HG02588 (cell line): Measurements from ENCODE around the gene CIAO1.
A peak's percentile ranks its signal among the peaks of the same experiment; 100 is the strongest.
"Not testable (repeated sequence)": the region's sequence is repeated elsewhere in the genome, so short reads cannot be mapped to it uniquely, and the experiment has no call there.

Source experiments
- ATAC-seq: cut with Tn5 transposase; IDR thresholded peaks from one replicate; pipeline ENCODE4 v1.9.1; 2021; ENCODE audit warnings: mild to moderate bottlenecking, moderate library complexity; ENCODE audit not compliant: unreplicated experiment

The CIAO1 gene

DNA sequence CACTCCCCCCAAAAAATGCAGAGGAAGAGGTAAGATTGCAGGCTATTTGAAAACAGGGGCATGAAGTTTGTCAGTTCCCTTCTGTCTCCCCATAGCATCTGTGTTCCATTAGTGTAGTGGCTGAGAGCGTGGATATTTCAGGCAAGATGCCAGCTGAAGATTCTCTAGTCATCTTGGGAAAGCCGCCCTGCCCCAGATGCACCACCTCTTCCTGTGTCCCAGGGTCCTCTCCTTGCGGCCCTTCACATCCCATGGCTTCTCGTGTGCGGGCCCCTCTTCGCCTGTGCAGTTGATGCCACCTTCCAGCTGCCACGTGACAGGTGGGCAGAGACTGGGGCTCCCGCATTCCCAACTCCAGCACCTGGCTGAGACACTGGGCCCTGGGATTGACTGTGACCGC, 16.4 kb upstream of the CIAO1 start:
- no peak for ATAC-seq

DNA sequence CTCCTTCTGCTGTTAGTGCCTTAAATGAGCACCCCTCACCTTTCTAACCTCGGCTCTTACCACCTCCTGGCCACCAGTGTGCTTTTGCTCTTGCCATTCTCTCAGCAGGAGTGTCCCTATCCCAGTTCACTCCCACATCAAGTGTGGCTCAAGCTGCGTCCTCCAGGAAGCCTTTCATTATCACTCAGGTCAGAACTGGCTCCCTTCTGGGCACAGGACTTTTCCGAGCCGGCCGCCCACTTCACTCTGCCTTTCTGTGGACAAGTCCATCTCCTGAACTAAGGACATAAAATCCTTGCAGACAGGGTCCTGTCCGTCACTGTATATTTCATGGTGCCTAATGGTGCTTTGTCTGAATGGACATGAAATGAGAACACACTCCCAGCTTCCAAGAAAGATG, 15.8 kb upstream of the CIAO1 start:
- no peak for ATAC-seq

DNA sequence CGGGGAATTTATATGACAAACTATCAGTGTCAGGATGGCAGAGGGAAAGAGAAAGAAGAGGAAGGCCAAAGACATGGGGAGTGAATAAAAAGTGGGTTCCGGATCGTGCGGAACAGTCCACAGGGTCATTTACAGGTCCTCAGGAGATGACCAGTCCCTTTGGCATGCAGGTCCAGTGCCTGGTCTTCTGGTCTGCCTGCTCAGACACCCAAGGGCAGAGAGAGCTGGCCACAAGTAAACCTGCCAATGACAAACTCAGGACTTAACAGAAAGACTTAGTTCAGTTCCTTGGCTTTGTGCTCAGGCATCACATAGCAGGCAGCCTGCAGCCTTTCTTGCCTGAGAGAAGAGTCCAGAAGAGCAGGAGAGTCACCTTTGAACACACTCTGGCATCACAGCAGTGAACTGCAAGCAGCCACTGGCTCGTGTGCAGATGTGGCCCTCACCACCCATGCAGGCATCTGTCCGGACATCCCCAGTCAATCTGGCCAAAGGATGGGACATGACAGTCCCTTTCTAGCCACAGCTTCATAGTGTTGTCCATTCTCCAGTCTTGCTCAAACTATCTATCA, 14.2 kb upstream of the CIAO1 start:
- no peak for ATAC-seq

DNA sequence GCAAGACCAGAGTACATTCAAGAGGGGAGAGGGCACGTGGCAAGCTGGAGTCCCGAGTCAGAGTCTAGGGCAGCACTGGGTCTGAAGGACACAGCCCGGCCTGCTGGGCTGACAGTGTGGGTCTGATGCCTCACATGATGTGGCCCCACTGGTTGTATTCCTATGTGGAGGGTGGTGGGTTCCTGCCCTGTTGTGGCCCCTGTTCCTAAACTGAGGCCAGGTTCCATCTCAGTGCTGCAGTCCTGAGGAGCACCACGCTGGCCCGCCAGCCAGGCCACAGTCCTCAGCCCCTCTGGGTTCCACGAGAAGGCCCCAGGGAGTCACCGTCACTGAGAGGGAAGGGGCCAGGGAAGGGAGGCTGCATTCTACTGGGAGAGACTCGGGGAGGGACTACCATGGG, 13.5 kb upstream of the CIAO1 start:
- no peak for ATAC-seq

DNA sequence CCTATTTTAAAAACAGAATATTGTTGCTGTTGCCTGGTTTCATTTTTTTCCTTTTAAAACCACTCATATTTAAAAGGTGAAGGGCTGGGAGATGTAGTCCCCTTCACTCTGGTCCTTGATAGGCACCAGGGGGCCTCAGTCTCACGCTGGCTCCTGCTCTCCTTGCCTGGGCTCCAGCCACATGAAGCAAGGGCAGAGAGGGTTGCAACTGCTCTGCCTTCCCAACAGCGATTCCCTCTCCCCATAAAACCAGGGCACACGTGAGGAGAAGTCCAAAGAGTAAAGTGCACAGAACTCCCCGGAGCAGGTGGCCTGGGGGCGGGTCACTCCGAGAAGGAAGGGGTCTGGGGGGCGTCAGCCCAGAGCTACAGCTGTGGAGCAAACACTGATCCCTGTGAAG, 13.0 kb upstream of the CIAO1 start:
- ATAC-seq: no peak

DNA sequence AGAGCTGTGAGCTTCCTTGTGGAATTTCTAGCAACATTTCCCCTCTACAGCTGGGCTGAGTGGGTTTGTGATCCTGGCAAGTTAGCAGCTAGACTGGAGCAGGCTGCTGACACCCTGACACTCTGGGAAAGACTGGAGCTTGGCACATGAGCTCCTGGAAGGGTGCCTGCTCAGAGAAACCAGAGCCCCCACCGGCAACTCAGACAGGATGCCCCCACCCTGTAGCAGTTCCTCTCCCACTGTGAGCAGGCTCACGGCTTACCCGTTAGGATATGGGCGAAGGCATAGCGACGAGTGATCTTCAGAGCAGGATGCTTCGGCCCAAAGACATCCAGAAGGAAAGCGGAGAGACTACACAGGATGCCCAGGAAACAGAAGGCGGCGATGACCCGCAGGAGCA, 11.5 kb upstream of the CIAO1 start:
- ATAC-seq: no peak

DNA sequence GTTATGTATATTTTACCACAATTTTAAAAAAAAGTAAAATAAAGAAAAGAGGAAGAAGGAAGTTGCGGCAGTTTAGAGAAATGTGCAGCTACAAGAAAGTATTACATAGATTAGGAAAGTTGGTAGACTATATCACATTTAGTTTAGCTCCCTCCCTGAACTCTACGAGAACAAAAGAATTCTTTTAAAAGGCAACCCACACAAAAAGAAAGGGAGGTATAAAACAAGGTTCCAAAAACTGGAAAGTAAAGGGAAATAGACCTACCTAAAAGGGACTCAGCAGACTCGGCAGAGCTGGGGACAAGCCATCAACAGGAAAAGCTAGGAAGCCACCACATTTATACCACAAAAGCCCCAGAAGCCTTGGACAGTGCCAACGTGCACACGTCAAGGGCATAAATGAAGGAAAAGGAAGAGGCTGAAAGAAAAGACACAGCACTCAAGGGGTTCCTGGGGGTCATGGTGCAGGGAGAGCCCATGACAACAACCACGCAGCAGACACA, 9.4 kb upstream of the CIAO1 start:
- ATAC-seq: no peak

DNA sequence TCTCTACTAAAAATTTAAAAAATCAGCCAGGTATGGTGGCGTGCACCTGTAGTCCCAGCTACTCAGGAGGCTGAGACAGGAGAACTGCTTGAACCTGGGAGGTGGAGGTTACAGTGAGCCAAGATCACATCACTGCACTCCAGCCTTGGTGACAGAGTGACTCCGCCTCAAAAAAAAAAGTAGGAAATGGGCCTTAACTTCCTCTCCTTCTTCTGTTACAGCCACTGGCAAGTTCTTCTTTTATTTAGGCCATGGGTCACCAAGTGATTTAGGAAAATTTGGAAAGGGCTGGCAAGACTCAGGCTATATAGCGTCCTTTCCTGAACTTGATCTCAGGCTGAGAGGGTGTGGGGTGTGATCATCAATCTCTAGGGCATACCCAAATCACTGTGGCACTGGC, 8.3 kb upstream of the CIAO1 start:
- not testable (repeated sequence) for ATAC-seq

DNA sequence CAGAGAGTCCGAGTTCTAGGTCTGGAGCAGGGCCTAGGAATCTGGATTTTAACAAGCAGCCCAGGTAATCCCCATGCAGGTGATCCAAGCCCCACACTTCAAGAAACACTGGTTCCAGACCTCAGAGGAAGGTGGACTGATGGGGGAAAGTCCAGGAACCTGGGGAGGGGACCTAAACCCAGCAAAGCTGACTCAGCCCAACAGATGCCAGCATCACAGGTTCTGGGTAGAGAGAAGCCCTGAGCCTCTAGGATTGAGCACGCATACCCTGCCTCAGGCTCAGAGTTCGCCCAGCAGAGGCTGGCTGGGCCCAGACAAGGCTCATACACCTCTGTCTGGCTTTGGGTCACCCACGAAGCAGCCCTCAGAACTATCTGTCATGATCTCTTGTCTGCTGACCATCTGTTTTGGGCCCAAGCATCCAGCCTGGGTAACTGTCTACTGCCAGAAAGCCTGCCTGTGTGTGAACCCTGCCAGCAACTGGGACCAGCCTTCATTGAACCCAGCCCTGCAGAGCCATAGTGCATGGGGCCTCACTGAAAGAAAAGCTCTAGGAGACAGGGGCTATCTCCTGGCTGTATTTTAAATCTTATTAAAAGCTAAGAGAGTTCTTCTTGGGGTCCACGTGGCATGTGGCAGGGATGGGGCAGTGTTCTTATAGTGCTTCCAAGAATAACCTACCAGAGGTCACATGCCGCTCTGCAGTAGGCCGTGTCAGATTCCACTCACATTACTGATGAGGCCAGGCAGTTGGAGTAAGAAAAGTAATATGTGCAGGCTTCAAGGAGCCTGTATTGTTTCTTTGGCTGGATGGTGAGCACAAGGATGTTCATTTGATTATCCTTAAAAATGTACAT, 7.6 kb upstream of the CIAO1 start:
- no peak for ATAC-seq

DNA sequence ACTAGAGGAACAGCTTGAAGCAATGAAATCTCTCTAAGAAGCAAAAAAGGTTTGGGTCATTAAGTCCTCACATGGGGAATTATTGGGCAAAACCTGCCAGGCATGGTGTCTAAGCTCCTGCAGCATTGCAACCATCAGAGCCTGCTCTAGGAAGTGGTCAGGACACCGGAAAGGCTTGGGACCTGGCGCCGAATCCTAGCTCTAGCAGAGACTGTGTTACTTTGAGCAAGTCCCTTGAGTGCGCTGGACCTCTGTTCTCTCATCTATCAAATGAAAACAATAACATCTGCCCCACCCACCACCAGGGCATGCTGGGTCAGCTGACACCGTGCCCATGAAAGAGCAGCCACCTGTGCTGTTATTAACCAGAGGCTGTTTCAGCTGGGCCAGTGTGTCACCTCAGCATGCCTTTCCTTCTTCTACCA, 6.5 kb upstream of the CIAO1 start:
- ATAC-seq: no peak

DNA sequence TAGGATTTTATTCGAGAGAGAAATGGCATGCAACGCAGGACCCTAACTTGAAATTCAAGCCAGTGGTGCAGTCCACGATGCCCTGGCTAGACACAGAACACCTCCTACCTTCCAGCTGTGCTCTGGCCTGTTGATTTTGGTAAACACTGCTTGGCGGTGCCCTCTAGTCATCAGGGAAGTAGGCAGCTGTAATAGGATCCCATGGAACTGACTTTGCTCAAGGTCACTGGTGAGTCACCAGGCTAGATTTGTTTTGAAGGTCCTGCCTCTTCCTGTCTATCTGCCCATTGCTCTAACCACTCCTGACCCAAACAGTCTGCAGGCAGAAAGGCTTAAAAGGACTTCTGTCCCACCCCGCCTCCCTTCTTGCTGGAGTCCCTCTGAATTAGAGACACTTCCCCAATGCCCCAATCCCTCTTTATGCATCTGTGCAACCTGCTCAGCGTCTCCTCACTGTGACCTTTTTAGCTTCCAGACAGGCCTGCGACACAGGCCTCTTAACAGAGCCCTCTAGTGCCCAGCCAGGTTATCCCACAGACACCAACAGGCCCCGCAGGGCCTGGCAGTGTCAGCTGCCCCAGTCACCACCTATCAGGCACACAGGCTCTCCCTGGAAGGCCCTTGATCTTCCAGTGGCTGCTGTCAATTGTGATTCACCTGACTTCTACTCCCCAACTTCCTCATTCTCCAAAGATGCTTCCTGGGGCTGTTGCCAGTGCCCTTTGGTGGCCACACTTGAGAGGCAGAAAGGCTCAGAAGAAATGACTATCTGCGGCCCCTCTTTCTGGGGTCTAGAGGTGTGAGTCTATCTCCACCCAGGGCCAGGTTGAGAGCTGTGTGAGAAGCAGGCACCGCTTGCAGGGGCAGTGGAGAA, 5.4 kb upstream of the CIAO1 start:
- ATAC-seq: no peak

DNA sequence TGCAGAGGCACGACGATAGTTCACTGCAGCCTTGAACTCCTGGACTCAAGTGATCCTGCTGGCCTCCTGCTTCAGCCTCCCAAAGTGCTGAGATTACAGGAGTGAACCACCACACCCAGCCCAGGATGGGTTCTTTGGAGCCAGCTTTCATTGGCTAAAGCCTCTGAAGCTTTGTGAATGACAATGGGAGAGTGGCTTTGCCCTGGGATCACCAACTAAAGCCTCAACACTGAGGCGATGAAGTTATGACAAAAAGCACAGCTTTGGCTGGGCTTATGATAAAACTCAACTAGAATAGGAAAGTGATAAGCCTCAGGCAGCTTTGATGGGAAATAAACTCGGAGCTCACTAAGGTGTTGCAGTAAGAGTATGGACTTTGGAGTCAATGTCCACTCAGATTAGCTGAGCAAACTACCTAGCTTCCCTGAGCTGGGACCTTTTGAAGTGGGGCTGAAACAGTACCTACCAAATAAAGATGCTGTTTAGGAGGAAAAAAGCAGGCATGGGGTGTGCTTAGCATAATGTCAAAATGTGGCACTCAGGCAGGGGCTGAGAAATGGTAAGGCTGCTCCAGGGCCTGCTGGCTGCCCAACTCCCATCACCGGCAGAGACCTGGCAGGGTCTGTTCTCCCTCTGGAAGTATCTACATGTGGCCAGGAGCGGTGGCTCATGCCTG, 4.6 kb upstream of the CIAO1 start:
- no peak for ATAC-seq

DNA sequence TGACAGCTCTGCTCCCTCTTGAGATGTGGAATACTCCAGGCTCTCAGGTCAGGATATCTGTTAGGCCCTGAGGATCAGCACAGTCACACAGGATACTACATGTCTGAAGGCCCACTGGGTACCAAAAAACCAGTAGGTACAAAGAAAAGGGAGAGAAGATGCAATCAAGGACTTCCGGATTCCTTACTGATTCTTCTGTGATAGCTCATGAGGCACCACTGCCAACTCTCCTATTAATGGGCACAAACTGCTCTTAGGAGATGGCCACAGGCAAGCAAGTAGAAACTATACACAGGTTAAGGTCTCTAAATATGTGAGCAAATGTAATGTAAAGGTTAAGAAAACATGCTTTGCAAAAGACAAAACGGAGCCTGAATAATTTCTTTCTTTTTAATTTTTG, 3.7 kb upstream of the CIAO1 start:
- no peak for ATAC-seq

DNA sequence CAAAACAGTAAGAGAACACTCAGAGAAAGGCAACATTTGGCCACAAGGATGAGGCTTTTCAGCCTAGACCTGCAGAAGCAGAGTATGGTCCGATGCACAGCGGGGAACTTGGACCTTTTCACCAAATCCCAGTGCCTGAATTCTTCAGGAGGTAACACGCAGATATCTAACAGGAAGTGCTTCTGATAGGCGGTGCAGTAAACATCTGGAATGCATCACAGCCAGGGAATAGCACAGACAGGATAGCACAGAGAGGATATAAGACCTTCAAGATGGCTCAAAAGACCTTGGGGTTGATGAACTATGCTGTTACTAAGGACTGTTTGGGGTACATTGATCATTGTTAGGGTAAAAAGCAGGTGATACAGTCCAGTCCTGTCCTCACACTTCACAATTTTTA, 1.9 kb upstream of the CIAO1 start:
- no peak for ATAC-seq

DNA sequence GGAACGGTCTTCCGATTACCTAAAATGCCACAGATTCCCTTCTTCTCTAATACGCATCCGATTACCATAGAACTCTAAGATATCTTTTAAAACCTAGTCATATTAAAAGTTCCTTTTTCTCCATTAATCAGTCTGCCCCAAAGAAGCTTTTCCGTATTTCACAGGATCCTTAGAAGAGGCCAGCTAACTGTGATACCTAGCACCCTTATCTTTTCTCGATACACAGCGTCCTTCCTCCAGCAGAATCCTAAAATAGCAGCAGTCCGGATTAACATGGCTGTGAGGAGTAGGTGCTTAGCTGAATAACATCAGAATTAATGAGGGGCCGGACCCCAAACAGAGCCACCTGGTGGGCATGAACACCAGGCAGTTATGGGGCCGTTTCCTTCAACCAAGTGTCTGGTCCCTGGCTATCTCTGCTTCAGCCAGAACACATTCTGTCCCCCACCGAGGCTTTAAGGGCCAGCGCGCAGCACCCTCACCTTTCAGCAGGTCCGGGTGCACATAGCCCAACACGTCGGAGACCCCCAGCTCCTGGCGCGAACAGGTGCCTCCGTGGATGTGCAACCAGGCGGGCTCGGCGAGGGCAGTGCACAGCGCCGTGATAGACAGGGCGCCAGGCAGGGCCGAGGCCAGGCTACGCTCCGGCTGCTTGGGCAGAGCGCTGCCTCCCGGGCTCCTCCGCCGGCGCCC, 1.2 kb upstream of the CIAO1 start:
- ATAC-seq: peak; percentile 4

DNA sequence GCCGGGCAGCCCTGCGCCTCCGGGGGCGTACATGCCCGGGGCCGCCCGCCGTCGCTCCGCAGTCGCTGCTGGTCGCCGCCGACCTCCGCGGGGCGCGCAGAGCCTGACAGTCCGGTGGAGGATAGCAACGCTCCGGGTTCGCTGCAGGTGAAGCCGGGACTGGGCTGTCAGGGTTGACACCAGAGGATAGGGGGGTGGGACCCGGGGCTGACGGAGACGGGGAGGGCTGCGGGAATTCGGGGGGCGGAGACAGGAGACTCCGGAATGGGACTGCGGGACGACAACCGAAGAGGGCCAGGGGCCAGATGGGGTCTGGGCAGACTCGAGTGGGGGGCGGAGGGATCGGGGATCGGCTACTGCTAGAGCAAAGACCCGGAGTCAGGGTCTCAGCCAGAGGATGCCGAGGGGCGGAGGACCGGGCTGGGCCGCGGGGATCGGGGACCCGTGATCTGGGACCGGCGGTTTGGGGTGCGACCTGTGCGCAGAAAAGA, 631 bp upstream of the CIAO1 start:
- peak; percentile 9 for ATAC-seq

DNA sequence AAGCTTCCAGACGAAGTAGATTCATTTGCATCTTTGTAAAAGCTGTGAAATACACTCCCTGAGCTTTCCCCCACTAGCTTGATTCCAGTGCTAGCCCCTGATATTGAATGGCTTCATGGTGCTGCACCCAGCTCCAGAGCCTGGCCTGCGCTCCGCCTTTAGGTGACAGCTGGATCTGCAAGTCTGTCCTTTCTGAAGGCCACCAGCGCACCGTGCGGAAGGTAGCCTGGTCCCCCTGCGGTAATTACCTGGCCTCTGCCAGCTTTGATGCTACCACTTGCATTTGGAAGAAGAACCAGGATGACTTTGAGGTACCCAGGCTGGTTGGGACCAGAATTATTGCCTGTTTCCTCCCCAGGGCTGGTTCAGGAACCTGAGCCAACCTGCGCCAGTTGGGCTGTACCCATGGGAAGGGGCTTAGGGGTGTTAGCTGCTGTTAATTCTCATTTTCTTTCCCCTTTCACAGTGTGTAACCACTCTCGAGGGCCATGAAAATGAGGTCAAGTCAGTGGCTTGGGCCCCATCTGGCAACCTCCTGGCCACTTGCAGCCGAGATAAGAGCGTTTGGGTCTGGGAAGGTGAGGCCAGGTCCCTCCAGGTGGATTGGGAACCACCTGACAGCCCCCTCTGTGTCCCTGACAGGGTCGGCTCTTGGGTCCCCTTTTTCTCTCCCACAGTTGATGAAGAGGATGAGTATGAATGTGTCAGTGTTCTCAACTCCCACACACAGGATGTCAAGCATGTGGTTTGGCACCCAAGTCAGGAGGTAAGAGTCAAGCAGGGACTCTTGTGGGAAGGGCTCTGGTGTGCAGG, 1.3 kb downstream of the CIAO1 start:
- no peak for ATAC-seq

DNA sequence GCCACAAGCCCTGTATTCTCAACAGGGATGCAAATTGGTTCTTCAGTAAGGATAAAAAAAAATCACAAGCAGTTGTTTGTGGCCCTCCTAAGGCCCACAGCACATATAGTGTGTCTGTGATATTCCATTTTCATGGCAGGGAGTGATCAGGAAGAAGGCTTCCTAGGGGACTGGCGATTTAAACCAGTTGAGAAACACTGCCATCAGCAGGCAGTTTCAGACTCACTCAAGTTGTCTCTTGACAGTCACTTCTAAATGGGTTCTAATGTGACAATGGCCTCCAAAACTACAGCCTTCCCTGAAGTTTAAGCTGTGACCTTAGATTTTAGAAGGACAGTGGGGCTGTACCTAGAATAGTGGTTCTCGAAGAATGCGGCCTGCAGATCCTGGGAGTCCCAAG, 6.0 kb downstream of the CIAO1 start:
- ATAC-seq: no peak

DNA sequence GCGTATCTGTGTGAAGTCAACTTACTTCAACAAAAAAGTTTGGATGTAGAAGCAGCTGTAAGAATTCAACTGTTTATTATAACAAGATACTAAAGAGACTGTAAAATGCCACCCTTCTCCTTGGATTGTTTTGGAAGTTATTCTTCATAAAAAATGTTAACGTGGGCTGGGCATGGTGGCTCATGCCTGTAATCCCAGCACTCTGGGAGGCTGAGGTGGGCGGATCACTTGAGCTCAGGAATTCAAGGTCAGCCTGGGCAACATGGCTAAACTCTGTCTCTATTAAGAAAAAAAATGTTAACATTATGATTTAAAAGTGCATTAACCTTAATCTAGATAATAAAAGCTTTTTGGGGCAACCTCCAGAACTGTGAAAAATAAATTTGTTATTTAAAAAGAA, 7.7 kb downstream of the CIAO1 start:
- no peak for ATAC-seq
